GM23338 (cell line): Measurements from ENCODE around the gene SPAG7.

ENCODE experiments used
- EZH2 ChIP-seq: fragments of 200-600 bp; sonication (generic); IDR thresholded peaks from one replicate; pipeline ENCODE4 v1.8.0; 2017; ENCODE audit warnings: antibody characterized with exemption, mild to moderate bottlenecking, low read depth; ENCODE audit not compliant: unreplicated experiment
- POLR2AphosphoS5 ChIP-seq: IDR thresholded peaks from 2 replicates; pipeline ENCODE4 v1.6.1; 2016; ENCODE audit warnings: antibody characterized with exemption, low read depth
- ZNF331 ChIP-seq: fragments of 250-450 bp; sonication (Bioruptor Pico); IDR thresholded peaks from 2 replicates; pipeline ENCODE4 v1.5.0; 2020; ENCODE audit warnings: low read depth, mild to moderate bottlenecking, moderate library complexity
- TF ChIP-seq, protein P1 (sequence below), 2 experiments: fragments of 200-600 bp in 1 of 2; sonication (generic) in 1 of 2; conservative IDR thresholded peaks; 2 replicates each; pipeline versions ENCODE4 v1.5.1 to v1.6.1; 2016 to 2017; ENCODE audit warnings: antibody characterized with exemption in 2 of 2, low read depth in 2 of 2, mild to moderate bottlenecking in 2 of 2, moderate library complexity in 1 of 2
- TF ChIP-seq, protein P2 (sequence below): IDR thresholded peaks from one replicate; pipeline ENCODE4 v1.6.1; 2018; ENCODE audit warnings: antibody characterized with exemption; ENCODE audit not compliant: unreplicated experiment

GRCh38 chr17:4947010-4947410 is 20.6 kb downstream of the SPAG7 start:
- TF ChIP-seq, protein P1, sequence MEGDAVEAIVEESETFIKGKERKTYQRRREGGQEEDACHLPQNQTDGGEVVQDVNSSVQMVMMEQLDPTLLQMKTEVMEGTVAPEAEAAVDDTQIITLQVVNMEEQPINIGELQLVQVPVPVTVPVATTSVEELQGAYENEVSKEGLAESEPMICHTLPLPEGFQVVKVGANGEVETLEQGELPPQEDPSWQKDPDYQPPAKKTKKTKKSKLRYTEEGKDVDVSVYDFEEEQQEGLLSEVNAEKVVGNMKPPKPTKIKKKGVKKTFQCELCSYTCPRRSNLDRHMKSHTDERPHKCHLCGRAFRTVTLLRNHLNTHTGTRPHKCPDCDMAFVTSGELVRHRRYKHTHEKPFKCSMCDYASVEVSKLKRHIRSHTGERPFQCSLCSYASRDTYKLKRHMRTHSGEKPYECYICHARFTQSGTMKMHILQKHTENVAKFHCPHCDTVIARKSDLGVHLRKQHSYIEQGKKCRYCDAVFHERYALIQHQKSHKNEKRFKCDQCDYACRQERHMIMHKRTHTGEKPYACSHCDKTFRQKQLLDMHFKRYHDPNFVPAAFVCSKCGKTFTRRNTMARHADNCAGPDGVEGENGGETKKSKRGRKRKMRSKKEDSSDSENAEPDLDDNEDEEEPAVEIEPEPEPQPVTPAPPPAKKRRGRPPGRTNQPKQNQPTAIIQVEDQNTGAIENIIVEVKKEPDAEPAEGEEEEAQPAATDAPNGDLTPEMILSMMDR (conservative IDR thresholded peaks at IDR 0.05; ENCODE audit: low read depth in 2 of 2) = no peak
- TF ChIP-seq EZH2 (no peak), ZNF331 (CRISPR knock-in tag) (no peak), POLR2AphosphoS5 (no peak)
- TF ChIP-seq, protein P2, sequence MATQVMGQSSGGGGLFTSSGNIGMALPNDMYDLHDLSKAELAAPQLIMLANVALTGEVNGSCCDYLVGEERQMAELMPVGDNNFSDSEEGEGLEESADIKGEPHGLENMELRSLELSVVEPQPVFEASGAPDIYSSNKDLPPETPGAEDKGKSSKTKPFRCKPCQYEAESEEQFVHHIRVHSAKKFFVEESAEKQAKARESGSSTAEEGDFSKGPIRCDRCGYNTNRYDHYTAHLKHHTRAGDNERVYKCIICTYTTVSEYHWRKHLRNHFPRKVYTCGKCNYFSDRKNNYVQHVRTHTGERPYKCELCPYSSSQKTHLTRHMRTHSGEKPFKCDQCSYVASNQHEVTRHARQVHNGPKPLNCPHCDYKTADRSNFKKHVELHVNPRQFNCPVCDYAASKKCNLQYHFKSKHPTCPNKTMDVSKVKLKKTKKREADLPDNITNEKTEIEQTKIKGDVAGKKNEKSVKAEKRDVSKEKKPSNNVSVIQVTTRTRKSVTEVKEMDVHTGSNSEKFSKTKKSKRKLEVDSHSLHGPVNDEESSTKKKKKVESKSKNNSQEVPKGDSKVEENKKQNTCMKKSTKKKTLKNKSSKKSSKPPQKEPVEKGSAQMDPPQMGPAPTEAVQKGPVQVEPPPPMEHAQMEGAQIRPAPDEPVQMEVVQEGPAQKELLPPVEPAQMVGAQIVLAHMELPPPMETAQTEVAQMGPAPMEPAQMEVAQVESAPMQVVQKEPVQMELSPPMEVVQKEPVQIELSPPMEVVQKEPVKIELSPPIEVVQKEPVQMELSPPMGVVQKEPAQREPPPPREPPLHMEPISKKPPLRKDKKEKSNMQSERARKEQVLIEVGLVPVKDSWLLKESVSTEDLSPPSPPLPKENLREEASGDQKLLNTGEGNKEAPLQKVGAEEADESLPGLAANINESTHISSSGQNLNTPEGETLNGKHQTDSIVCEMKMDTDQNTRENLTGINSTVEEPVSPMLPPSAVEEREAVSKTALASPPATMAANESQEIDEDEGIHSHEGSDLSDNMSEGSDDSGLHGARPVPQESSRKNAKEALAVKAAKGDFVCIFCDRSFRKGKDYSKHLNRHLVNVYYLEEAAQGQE = no peak
